ENCODE data around the gene ZMPSTE24.

- TF ChIP-seq, protein P1, sequence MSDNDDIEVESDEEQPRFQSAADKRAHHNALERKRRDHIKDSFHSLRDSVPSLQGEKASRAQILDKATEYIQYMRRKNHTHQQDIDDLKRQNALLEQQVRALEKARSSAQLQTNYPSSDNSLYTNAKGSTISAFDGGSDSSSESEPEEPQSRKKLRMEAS (IDR thresholded peaks at IDR 0.05) = no peak
- TF ChIP-seq EZH2 (IDR thresholded peaks at IDR 0.05) (no peak), POLR2A (IDR thresholded peaks at IDR 0.05; ENCODE audit: borderline replicate concordance, extremely low read depth, insufficient read depth, insufficient read length) (no peak), TCF7L2 (IDR thresholded peaks at IDR 0.05; ENCODE audit: borderline replicate concordance, extremely low read depth, insufficient read depth, insufficient read length) (no peak), POLR2AphosphoS5 (IDR thresholded peaks at IDR 0.05; ENCODE audit: low read depth, low read length) (no peak), JUND (IDR thresholded peaks at IDR 0.05) (no peak), ZBTB33 (IDR thresholded peaks at IDR 0.05; ENCODE audit: extremely low read depth, insufficient replicate concordance, low read length) (no peak), RAD21 (IDR thresholded peaks at IDR 0.05; ENCODE audit: low read depth) (no peak), REST (IDR thresholded peaks at IDR 0.05; ENCODE audit: low read depth) (no peak)
- TF ChIP-seq, protein P2, sequence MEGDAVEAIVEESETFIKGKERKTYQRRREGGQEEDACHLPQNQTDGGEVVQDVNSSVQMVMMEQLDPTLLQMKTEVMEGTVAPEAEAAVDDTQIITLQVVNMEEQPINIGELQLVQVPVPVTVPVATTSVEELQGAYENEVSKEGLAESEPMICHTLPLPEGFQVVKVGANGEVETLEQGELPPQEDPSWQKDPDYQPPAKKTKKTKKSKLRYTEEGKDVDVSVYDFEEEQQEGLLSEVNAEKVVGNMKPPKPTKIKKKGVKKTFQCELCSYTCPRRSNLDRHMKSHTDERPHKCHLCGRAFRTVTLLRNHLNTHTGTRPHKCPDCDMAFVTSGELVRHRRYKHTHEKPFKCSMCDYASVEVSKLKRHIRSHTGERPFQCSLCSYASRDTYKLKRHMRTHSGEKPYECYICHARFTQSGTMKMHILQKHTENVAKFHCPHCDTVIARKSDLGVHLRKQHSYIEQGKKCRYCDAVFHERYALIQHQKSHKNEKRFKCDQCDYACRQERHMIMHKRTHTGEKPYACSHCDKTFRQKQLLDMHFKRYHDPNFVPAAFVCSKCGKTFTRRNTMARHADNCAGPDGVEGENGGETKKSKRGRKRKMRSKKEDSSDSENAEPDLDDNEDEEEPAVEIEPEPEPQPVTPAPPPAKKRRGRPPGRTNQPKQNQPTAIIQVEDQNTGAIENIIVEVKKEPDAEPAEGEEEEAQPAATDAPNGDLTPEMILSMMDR (IDR thresholded peaks at IDR 0.05 in 2 of 3, conservative IDR thresholded peaks at IDR 0.05 in 1 of 3; ENCODE audit: borderline replicate concordance in 1 of 3, insufficient read depth in 1 of 3, low read depth in 2 of 3, low read length in 2 of 3) = no peak
These were observed 7.3 kb downstream of the ZMPSTE24 start for GRCh38 chr1:40265298-40265697.
